NCI-H2171 (cell line): Measurements from ENCODE around the gene CCNT1.

Source experiments
- DNase-seq: peaks from one replicate; lab custom pipeline; 2025; lab: John Stamatoyannopoulos, UW

Gene CCNT1

GRCh38 chr12:48640854-48641253 lies 75.7 kb downstream of the CCNT1 start:
- no peak for DNase-seq

GRCh38 chr12:48640428-48640827 lies 76.1 kb downstream of the CCNT1 start:
- no peak for DNase-seq
